HG02870 (cell line): ENCODE results near the gene MFF.
"Not testable (repeated sequence)": the region's sequence is repeated elsewhere in the genome, so short reads cannot be mapped to it uniquely, and the experiment has no call there.

Source experiments
- ATAC-seq: cut with Tn5 transposase; IDR thresholded peaks from one replicate; pipeline ENCODE4 v1.9.1; 2021; ENCODE audit warnings: mild to moderate bottlenecking, moderate library complexity; ENCODE audit not compliant: unreplicated experiment

MFF gene

GRCh38 chr2:227376656-227377396, 51.8 kb downstream of the MFF start:
- ATAC-seq, result no peak

- no peak for ATAC-seq
Measured at GRCh38 chr2:227377467-227378351, 52.7 kb downstream of the MFF start.

GRCh38 chr2:227378371-227378782, 53.3 kb downstream of the MFF start:
- ATAC-seq, result no peak

GRCh38 chr2:227379095-227379494, 54.0 kb downstream of the MFF start, which contains the start of gene TM4SF20:
TM4SF20 (minus strand) TSS chr2:227379306; CDS start chr2:227379268, 38 bp downstream.
- no peak for ATAC-seq

DNA sequence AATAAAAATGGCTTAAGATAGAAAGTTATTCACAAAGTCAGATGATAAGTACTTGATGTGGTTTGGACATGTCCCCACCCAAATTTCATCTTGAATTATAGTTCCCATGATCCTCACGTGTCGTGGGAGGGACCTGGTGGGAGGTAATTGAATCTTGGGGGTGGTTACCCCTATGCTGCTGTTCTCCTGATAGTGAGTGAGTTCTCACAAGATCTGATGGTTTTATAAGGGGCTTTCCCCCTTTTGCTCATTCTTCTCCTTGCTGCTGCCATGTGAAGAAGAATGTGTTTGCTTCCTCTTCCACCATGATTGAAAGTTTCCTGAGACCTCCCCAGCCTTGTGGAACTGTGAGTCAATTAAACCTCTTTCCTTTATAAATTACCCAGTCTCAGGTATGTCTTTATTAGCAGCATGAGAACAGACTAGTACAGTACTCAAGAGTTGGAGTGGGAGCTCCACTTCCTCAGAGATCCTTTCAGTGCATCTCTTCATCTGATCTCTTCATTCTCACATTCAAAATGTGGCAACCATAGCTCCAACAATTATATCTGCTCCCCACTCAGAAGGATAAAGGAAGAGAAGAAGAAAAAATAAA, 57.3 kb downstream of the MFF start:
- ATAC-seq, result not testable (repeated sequence)

GRCh38 chr2:227383686-227384085, 58.6 kb downstream of the MFF start:
- ATAC-seq, result no peak

- ATAC-seq, result no peak
Measured at GRCh38 chr2:227386630-227387029, 61.6 kb downstream of the MFF start.

GRCh38 chr2:227387583-227387982, 62.5 kb downstream of the MFF start, which contains the start of gene SCYGR1:
SCYGR1 (minus strand) TSS chr2:227387949; CDS start chr2:227387949, 0 bp downstream.
- not testable (repeated sequence) for ATAC-seq

DNA sequence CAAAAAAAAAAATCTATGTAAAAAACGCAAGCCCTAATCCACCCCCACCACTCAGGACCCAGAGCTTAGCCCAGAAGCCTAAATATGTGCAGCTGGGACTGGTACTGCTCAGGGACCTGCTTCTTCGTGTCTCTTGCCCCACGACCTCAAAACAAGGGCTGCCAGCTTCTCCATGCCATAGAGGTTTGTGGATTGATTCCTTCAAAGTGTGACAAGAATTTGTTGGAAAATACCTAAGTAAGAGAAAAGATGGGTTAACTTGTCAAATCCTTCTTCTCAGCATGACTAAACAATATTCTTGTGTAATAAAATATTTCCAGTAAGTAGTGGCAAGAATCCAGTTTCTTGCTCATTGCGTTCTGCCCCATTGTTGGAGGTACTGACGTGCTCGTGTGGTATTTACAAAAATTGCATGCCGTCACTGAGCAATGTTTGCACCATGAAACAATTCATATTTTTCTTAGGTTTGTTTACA, 63.5 kb downstream of the MFF start:
- ATAC-seq, result no peak

- ATAC-seq, result no peak
Measured at GRCh38 chr2:227389231-227389630, 64.2 kb downstream of the MFF start.

DNA sequence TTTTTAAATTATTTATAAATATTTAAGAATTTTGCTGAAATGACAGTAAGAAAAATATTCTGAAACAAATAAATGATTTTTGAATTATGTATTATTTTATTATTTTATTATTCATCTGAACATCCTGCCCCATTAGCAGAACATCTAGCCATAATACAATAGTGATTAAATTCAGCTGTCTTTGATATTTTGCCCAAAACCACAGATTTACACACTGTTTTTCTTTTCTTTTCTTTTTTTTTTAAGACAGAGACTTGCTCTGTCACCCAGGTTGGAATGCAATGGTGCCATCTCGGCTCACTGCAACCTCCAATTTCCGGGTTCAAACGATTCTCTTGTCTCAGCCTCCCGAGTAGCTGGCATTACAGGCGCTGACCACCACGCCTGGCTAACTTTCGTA, 64.6 kb downstream of the MFF start:
- ATAC-seq, result no peak

GRCh38 chr2:227390468-227391256, 65.6 kb downstream of the MFF start:
- no peak for ATAC-seq

- ATAC-seq, result no peak
Measured at GRCh38 chr2:227394401-227394800, 69.3 kb downstream of the MFF start.

DNA sequence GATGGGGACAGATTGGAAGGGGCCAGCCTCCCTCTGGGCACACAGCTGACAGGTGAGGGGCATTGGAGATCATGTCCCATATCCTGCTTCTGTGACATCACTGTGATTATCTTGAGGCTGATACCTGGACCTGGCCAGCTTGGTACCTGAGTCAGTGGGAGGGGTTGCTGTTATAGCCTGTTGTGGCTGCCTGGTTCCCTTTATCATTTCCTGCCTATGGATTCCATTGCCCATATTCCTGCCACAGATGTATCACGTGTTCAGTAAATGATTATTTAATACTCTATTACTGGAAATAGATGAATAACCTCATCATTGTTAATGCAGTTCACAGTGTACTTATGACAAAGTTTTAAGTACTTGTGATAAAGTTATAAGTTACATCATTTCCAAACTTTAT, 70.5 kb downstream of the MFF start:
- no peak for ATAC-seq

DNA sequence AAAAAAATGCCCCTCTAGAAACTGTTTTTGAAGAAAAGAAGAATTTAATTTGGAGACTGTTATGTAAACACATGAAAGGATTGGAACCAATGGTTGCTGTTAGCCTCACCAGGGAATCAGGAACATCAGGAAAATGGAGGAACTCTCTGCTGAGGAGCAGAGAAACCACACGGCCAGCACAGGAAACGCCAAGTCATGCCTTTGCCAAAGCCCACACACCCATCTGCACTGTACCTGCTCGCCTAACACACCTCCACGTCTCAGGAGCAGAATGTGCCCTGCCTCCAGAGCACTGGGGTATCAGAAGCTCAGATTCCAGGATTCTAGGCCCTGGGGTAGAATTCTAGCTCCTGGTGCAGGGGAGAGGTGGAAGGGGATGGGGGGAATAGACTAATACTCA, 72.5 kb downstream of the MFF start:
- no peak for ATAC-seq

DNA sequence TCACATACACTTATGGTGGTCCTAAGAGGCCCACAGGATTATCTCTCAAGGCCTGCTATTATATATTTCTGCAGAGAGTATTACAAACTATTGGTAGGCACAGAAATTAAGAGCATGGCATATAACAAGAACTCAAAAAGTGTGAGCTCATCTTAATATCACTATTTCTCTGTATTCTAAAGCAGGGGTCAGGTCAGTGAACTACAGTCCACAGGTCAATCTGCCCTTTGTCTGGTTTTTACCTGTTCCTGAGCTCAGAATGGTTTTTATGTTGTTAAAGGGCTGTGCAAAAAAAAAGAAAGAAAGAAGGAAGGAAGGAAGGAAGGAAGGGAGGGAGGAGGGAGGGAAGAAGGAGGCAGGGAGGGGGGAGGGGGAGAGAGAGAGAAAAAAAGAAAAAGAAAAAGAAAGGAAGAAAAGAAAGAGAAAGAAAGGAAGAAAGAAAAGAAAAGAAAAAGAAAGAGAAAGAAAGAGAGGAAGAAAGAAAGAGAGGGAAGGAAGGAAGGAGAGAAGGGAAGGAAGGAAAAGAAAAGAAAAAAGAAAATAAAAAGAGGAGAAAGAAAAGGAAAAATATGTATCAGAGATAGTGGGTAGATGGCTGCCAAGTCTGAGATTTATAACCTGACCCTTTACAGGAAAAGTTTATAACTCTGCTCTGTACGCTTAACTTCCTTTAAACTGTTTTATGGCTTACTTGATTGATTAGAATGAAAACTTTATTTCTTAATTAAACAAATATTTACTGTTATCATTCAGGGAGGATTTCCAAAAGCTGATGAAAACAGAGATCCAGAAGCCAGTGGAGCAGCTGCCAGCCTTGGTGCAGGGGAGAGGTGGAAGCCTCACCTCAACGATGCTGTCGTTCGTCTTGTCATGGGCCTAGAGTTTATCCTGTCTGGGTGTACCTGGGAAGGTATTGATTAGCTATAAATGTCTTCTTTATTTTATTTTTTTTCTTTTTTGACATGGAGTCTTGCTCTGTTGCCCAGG, 73.9 kb downstream of the MFF start:
- no peak for ATAC-seq

DNA sequence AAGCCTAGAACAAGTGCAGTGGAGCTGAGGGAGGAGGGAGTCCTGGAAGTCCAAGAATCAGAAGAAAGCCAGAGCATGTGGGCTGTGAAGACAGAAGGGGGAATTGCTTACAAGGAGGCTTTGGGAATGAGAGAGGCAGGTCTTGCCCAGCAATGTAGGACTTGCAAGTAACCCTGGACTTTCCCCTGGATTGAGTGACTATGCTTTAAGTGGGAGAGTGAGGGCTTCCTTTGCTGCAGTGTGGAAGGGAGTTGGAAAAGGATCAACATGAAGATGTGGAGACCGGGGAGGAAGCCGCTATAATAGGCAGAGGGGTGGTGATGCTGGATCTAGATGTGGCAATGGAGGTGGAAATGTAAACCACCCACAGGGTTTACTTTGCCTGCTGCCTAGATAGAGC, 76.5 kb downstream of the MFF start:
- ATAC-seq, result no peak

GRCh38 chr2:227402321-227402720, 77.3 kb downstream of the MFF start:
- no peak for ATAC-seq

DNA sequence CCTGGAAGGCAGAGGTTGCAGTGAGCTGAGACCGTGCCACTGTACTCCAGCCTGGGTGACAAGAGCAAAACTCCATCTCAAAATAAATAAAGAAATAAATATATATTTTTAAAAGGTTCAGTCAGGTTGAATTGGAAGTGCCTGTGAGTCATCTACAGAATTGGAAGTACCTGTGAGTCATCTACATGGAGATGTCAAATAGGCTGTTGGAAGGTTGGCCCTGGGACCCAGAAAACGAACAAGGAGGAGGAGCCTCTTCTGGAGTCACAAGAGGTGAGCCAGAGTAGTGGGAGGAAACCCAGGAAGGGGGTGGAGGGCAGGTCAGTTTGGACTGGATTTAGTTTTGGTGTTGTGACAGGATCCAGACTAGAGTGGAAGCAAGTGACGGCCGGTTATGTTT, 77.9 kb downstream of the MFF start:
- ATAC-seq, result no peak
